Measurements from ENCODE around the gene ZNF580. TPM values are rescaled to one million over a fixed set of nuclear protein-coding genes. Genes with fewer than 3 reads are reported as not detected.

The ZNF580 gene
- total and polyA plus RNA-seq, 7 donors: 10.4 to 45.5 (median 24.0) TPM

- TF ChIP-seq CTCF (IDR thresholded peaks at IDR 0.05): no peak
- TF ChIP-seq EP300 (IDR thresholded peaks at IDR 0.05): no peak
- no peak for TF ChIP-seq POLR2AphosphoS5 (IDR thresholded peaks at IDR 0.05)
- TF ChIP-seq POLR2A (IDR thresholded peaks at IDR 0.05): no peak
- H3K36me3 ChIP-seq: peaks cover 11 to 41% (median 24%) of the 10 kb centered on the region in 4 donors
- intact Hi-C loops (cut with DNase I): no loop called here
- H3K4me3 ChIP-seq: no peak overlapping the region
- H3K9me3 ChIP-seq: no peaks in the 10 kb centered on the region
- H3K27ac ChIP-seq: no peak overlapping the region
- no peaks in the 10 kb centered on the region for H3K27me3 ChIP-seq
- peaks cover 0 to 14% (median 13%) of the 10 kb centered on the region in 4 donors for H3K4me1 ChIP-seq
- 83 to 93% methylated on average over 12 of the region's 12 CpGs for WGBS, 2 donors
- DNase-seq: no peak
Observed at GRCh38 chr19:55620410-55621204, 20.2 kb upstream of the ZNF580 start.

DNA sequence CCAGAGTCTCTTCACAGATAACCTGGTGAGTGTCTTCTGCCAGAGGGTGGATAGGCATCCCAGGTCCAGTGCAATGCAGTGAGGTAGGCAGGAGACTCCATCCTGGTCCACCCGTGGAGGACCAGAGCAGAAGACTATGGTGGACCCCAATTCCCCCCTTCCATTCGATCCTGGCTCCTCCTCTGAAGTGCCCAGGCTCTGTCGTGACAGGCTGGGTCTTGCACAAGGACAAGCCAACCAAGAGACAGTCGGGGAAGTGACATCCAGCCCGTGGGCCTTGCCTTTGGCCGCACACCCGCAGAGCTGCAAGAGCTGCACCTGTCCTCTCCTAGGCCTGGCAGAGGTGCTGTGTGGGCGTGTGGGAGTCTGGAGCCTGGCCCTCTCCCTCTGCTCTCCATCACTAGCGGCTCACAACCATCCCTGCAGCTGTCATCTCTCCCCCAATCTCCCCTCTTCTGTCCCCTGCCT lies 19.6 kb upstream of the ZNF580 start:
- Histone ChIP-seq H3K9me3 (no peaks in the 10 kb centered on the region), H3K4me1 (peaks cover 0 to 14% (median 13%) of the 10 kb centered on the region in 4 donors), H3K4me3 (no peak overlapping the region), H3K36me3 (peaks cover 7 to 34% (median 18%) of the 10 kb centered on the region in 4 donors), H3K27me3 (no peaks in the 10 kb centered on the region), H3K27ac (no peak overlapping the region)
- TF ChIP-seq POLR2AphosphoS5 (IDR thresholded peaks at IDR 0.05) (no peak), CTCF (IDR thresholded peaks at IDR 0.05) (no peak), POLR2A (IDR thresholded peaks at IDR 0.05) (no peak), EP300 (IDR thresholded peaks at IDR 0.05) (no peak)
- intact Hi-C loops (cut with DNase I): no loop called here
- DNase-seq: no peak
- 82 to 86% methylated on average over 9 of the region's 9 CpGs for WGBS, 2 donors

DNA sequence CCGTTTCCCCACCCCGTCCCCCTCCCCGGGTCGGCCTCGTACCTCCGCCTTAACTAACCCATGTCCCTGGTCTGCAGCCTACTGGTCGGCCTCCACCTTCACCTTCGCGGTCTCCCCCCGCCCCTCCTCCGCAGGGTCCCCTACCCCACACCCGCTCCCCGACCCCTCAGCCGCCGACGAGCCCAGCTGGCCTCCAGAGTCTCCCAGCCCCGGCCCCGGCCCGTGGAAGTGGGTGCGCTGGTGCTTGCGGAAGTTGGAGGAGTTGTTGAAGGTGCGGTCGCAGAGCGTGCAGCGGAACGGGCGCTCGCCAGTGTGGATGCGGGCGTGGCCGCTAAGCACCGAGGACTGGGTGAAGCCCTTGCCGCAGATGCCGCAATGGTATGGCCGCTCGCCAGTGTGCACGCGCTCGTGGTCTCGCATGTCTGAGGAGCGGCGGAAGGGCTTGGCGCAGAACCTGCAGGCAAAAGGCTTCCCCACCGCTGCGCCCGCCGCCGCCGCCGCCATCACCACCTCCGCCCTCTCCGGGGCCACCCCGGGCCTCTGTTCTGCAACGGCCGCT lies 19.1 kb upstream of the ZNF580 start:
- DNase-seq: no peak
- no peak overlapping the region for H3K27ac ChIP-seq
- H3K4me1 ChIP-seq: peaks cover 0 to 14% (median 13%) of the 10 kb centered on the region in 4 donors
- H3K9me3 ChIP-seq: no peaks in the 10 kb centered on the region
- intact Hi-C loops (cut with DNase I): no loop called here
- no peak overlapping the region for H3K4me3 ChIP-seq
- TF ChIP-seq EP300 (IDR thresholded peaks at IDR 0.05): no peak
- TF ChIP-seq CTCF (IDR thresholded peaks at IDR 0.05): no peak
- no peak for TF ChIP-seq POLR2A (IDR thresholded peaks at IDR 0.05)
- TF ChIP-seq POLR2AphosphoS5 (IDR thresholded peaks at IDR 0.05): no peak
- H3K27me3 ChIP-seq: no peaks in the 10 kb centered on the region
- peaks cover 2 to 29% (median 13%) of the 10 kb centered on the region in 4 donors for H3K36me3 ChIP-seq
- 96 to 97% methylated on average over 55 of the region's 55 CpGs for WGBS, 2 donors

DNA sequence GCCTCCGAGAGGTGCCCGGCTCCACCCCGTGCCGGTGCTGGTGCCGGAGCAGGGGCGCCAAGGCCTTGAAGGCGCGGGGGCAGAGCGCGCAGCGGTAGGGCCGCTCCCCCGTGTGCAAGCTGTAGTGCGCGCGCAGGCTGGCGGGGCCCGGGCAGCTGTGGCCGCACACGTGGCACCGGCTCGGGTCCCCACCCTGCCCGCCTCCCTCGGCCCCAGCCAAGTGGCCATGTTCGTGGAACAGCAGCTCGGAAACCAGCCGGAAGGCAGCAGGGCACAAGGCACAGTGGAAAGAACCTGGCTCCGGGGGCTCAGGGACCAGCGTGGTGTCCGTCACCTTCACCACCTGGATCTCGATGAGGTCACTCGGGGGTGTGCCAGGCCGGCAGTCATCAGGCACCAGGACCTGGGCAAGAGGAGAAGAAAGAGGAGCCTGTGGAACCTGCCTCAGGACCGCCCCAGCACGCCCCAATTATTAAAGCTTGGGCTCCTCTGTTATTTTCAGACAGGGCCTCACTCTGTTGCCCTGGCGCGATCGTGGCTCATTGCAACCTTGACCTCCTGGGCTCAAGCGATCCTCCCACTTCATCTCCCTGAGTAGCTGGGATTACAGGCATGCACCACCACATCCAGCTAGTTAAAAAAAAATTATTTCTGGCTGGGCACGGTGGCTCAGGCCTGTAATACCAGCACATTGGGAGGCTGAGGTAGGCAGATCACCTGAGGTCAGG lies 18.4 kb upstream of the ZNF580 start:
- no peak for DNase-seq
- H3K27ac ChIP-seq: no peak overlapping the region
- intact Hi-C loops (cut with DNase I): no loop called here

More for the DNA sequence above, 18.4 kb upstream of the ZNF580 start:
- Histone ChIP-seq H3K4me3 (no peak overlapping the region), H3K36me3 (peaks cover 0 to 23% (median 8%) of the 10 kb centered on the region in 4 donors), H3K9me3 (no peaks in the 10 kb centered on the region), H3K4me1 (peaks cover 0 to 14% (median 13%) of the 10 kb centered on the region in 4 donors), H3K27me3 (no peaks in the 10 kb centered on the region)
- 95% methylated on average over 40 of the region's 40 CpGs for WGBS, 2 donors
- TF ChIP-seq EP300 (IDR thresholded peaks at IDR 0.05) (no peak), POLR2AphosphoS5 (IDR thresholded peaks at IDR 0.05) (no peak), CTCF (IDR thresholded peaks at IDR 0.05) (no peak), POLR2A (IDR thresholded peaks at IDR 0.05) (no peak)

All from sigmoid colon (tissue), 7 donors.